Activated CD8-positive, alpha-beta memory T cell treated with anti-CD3 and anti-CD28 coated beads, Interleukin-2, amount 50 U/mL, for 48 hours (primary cell): ENCODE measurements around the gene ARMC9.
"Not testable (repeated sequence)": the region's sequence is repeated elsewhere in the genome, so short reads cannot be mapped to it uniquely, and the experiment has no call there.

Experiments
- DNase-seq: peaks from one replicate; pipeline ENCODE4 v3.0.0-alpha.2; 2020

ARMC9 gene

DNA sequence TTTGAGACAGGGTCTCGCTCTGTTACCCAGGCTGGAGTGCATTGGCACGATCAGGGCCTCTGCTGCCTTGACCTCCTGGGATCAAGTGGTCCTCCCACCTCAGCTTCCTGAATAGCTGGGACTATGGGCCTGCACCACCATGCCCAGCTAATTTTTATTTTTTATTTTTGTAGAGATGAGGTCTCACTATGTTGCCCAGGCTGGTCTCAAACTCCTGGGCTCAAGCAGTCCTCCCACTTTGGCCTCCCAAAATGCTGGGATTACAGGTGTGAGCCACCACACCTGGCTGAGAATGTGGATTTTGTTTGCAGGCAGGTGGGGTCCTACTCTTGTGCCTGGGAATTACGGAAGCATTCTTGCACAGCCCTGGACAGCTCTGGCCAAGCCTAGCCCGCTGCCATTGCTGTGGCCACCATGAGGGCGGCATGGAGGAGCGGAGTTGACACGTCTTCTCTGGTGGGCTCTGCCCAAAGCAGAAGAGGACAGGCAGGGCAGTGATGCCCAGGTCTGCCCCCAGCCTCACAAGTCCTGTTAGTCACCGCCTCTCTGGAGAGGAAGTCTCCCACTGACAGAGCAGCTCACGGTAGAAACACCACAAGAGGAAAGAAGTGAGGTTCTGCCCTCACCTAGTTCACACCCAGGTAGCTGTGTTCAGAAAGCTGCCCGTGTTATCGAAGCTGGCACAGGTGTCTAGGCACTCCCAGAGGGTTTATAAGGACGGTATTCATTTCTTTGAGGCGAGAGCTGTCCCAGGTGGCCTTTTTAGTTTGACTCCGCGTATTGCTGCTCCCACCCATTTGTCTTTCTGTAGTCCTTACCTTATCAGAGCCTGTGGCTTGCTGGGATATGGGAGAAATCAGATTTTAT is 46.2 kb downstream of the ARMC9 start:
- no peak for DNase-seq

DNA sequence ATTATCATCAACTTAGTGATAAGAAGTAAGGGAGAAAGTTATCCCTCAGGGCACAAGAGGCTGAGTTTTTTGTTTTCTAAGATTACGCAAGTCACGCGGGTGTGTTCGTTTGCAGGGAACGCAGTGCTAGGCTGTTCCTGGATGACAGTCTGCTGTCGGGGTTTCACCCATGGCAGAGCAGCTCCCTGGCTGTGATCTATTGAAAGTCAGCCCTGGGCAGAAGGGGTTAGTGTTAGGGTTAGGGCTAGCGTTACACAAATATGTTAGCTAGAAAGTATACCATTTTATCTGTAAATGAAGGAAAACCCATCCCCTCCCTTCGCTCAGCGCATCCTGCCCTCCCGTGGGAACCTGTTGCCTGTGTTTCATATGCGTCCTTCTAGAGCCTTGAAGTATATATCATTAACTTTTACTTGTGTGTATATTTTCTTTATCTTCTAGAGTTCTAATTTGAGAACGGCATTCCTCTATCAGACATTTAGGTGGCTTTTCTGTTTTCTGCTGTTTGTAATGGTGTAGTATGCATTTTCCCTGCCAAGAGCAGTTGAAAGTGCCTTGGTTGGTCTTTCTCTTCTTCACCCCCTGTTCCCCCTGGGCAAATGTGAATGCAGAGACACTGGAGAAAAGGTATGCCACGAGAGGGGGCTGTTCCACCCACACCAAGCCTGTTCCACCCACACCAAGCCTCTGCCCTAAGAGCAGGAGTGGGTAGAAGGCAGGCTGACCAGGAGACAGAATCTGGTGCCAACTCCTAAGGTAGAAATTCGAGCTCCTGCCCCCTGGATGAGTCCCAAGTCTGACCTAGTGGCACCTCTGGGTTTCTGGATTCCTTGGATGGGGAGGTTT is 47.0 kb downstream of the ARMC9 start:
- no peak for DNase-seq

DNA sequence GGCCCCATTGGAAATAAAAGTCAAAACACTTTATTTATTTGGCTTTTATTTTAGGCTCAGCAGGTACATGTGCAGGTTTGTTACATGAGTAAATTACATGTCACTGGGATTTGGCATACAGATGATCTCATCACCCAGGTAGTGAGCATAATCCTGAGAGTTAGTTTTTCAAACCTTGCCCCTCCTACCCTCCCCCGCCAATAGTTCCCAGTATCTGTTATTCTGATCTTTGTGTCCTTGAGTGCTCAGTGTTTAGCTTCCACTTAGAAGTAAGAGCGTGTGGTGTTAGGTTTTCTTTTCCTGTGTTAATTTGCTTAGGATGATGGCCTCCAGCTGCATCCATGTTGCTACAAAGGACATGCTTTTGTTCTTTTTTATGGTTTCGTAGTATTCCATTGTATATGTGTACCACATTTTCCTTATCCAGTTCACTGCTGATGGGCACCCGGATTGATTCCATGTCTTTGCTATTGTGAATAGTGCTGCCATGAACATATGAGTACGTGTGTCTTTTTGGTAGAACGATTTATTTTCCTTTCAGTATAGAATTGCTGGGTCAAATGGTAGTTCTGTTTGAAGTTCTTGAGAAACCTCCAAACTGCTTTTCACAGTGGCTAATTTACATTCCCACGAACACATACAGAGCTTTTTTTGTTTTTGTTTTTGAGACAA is 47.9 kb downstream of the ARMC9 start:
- DNase-seq: no peak

DNA sequence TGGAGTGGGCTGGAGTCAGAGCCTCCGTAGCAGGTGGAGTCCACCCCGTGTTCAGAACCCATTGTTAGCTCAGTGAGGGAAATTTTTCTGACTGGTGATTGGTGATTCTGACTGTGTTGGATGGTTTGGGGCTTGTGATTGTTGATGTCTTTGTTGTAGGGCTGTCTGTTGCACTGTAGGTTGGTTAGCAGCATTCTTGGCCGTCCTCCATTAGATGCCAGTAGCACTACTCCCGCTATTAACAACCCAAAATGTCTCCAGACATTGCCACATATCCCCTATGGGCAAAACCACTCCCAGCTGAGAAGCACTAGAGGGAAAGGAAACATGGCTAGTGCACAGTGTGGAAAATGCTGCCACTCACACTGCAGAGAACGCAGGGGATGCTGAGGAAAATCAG is 51.7 kb downstream of the ARMC9 start:
- no peak for DNase-seq

DNA sequence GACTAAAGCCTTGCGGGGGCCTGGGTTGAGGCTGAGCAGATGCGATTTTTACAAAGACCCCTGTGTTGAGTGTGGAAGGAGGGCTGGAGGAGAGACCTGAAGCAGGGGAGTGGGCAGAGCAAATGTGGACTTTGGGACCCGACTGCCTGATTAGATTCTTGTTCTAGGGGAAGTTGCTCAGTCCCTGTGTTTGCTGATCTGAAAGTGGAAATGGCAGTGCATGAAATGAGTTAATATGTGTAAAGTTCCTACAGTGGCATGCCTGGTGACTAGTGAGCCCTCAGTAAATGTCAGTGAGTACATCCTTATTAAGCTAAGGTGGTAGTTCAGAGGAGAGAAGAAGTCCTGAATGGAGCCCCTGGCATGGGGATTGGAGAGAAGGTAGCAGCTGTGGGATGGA is 52.3 kb downstream of the ARMC9 start:
- DNase-seq: no peak

- DNase-seq: not testable (repeated sequence)
Observed at GRCh38 chr2:231253292-231253691, 54.9 kb downstream of the ARMC9 start.

DNA sequence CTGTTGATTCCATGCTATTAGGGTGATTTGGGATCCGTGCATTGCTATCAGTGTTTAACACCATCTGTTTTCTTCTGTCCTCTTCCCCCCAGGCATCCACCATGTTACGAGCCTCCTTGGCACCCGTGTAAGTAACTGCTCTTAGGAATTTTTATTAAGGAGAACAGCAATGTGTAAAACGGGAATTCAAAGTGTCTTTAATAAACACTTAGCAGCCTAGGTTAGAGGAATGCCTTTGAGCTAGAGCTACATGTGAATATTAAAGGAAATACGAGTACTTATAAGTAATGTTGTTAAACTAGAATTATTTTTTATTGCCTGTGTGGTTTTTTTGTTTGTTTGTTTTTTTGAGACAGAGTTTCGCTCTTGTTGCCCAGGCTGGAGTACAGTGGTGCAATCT is 58.1 kb downstream of the ARMC9 start:
- no peak for DNase-seq

DNA sequence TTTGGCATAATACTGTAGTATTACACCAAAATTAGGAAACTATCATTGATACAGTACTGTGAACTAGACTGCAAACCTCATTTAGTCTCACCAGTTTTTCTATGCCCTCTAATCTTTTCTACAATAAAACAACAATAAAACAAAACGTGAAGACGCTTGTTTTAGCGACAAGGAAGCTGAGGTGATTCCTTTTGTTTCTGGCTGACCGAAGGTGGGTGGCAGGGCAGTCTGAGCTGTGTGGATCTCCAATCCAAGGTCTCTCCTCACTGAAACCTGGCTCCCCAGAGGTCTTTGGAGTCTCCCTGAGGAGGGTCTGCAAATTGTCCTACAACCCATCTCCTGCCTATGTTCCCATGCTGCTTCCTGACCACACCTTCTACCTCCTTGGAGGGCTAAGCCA is 59.3 kb downstream of the ARMC9 start:
- DNase-seq: no peak

DNA sequence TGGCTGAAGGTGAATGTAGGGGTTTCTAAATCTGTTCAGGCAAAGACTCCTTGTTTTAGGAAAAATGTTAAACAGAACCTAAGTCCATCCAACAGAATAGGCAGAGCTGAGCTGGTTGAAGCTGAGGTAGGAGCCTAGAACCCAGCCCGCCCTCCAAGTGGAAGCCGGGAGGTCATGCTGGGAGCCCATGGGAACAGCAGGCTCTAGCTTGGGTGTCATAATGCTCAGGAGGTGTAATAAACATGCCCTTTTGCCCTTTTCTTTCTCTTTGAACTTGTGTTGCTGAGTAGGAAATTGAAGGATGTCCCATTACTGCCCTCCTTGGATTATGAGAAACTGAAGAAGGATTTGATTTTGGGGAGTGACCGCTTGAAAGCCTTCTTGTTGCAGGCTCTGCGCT is 60.3 kb downstream of the ARMC9 start:
- no peak for DNase-seq

DNA sequence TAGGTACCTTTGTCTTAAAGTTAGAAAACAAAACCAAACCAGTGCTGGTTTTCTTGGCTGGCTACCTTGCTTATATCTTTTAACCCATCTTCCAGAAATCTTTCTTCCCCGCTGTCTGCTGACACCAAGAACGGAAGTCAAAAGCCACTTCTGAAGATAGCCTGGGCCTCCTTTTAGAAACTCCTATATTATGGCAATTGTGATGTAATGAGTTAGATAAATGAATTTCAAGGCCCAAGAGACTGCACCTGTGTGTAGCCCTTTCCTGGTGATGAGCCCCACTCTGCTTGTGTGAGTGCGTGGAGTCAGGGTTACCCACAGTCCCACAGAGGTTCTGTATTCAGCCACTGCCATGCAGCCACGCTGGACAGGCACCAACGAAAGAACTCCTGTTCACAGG is 60.7 kb downstream of the ARMC9 start:
- DNase-seq: no peak

- no peak for DNase-seq
Observed at GRCh38 chr2:231260442-231261208, 62.2 kb downstream of the ARMC9 start.

GRCh38 chr2:231263118-231263831 is 64.8 kb downstream of the ARMC9 start:
- DNase-seq: no peak

- no peak for DNase-seq
Observed at GRCh38 chr2:231270221-231271114, 72.0 kb downstream of the ARMC9 start.

GRCh38 chr2:231272991-231273390 is 74.6 kb downstream of the ARMC9 start:
- no peak for DNase-seq

GRCh38 chr2:231276987-231277386 is 78.6 kb downstream of the ARMC9 start:
- DNase-seq: no peak

- no peak for DNase-seq
Observed at GRCh38 chr2:231277962-231278361, 79.5 kb downstream of the ARMC9 start.

DNA sequence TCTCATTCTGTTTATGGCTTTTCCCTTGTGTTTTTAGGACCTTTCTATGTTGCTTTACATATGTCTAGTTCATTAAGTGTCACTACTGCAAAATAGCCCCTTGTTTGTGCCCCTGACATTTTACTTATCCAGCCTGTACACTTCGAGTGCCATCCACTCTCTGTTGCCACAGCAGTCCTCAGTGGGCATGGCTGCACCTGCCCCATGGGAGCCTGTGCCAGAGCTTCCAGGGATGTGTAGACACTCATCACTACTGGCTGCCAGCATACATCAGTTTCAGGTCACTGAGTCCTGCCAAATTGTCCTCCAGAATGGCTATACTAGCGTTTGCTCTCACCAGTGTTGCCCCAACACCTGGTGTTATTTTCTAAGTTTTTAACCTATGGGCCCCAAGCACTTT is 80.4 kb downstream of the ARMC9 start:
- DNase-seq: no peak

DNA sequence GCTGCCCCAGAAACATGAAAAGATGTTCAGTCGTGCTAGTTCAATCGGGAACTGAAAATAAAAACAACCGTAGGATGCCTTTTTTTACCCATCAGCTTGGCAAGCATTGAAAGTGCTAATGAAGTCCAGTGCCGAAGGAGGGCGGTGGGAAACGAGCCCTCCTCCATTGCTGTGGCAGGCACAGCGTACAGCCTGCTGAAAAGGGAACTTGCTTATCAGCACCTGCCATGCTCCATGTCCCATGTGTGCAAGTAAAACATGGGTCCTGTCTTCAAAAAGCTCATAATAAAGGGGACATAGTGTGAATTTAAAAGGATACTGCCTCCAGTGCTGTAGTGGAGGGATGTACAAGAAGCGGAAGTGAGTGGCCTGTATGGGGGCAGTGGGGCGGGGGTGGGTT is 82.4 kb downstream of the ARMC9 start:
- DNase-seq: no peak

- no peak for DNase-seq
Observed at GRCh38 chr2:231284296-231284695, 85.9 kb downstream of the ARMC9 start.

DNA sequence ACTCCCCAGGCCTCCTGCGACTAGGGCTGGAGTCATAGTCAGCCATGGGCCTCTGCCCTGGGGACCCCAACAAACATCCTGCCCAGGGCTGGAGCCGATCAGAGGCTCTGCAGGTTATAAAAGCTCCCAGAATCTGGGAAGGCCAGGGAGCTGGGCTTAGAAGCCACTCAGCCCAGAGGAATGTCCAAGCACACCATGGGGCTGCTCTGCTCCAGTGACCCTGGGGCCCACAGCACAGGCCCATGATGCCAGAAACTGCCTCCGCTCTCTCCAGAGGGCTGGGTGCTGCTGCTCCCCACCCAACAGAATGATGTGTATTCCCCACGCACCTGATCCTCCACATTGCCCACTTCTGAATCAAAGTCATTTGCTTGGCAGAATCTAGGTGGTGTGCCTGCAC is 88.5 kb downstream of the ARMC9 start:
- DNase-seq: no peak

- no peak for DNase-seq
Observed at GRCh38 chr2:231287696-231288095, 89.3 kb downstream of the ARMC9 start.
